C4-2B (cell line): Measurements from ENCODE around the gene GPR158.

Experiments
- CTCF ChIP-seq: fragments of 450-650 bp; conservative IDR thresholded peaks from 2 replicates; pipeline ENCODE4 v1.5.1; 2017; ENCODE audit warnings: mild to moderate bottlenecking
- ZFX ChIP-seq: fragments of 450-650 bp; IDR thresholded peaks from 2 replicates; pipeline ENCODE4 v1.6.1; 2017

GRCh38 chr10:25297466-25297865 lies 122.7 kb downstream of the GPR158 start:
- TF ChIP-seq CTCF (no peak), ZFX (no peak)
